Measurements from ENCODE around the gene INSYN2A. TPM values are rescaled to one million over a fixed set of nuclear protein-coding genes. Genes with fewer than 3 reads are reported as not detected.

INSYN2A gene
- polyA plus RNA-seq, 3 donors = not detected

DNA sequence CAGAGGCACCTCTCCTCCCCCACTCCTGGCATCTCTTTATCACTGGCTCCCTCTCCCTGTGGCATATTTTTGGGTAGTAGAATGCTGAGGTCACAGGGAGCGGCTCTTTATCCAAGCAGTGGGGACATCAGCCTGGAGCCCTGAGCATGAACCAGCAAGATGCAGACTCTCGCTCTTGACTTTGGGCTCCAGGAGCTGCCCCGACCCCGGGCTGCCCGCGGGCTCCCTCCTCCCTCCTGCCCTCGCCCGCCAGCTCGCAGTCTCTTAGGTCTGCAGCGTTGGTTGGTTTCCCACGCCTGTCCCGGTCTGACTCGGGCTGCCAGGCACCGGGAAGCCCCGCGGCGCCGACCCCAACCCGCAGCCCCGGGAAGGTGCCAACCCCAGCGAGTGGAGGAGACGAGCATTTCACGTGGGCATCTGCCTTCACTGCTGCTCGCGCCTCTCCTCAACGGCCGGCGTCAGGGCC lies 1.3 kb downstream of the INSYN2A start:
- intact Hi-C loops (cut with micrococcal nuclease) = no loop called here
- H3K4me3 ChIP-seq (replicated peaks in 1 of 3; ENCODE audit: low read depth in 2 of 3, low read length in 3 of 3) = no peak overlapping the region
- no peak overlapping the region for H3K27ac ChIP-seq (ENCODE audit: low read depth in 1 of 2, low read length in 2 of 2)
- Mint-ChIP-seq H3K27ac (peak overlapping the region in 1 of 7 donors; percentile 61), H3K4me3 (peak overlapping the region in 1 of 2 donors; percentile 73), H3K27me3 (ENCODE audit: low read depth in 3 of 3) (peaks cover 39 to 61% (median 48%) of the 10 kb centered on the region in 3 donors), H3K36me3 (no peaks in the 10 kb centered on the region), H3K4me1 (peaks cover 3% of the 10 kb centered on the region), H3K9me3 (peaks cover 0 to 7% (median 0%) of the 10 kb centered on the region in 7 donors)
- H3K9ac ChIP-seq (ENCODE audit: insufficient read depth, low read length, poor library complexity, severe bottlenecking) = no peak overlapping the region
- no peak for DNase-seq
- H3K27me3 ChIP-seq (ENCODE audit: control insufficient read depth in 2 of 2, insufficient read depth in 2 of 2, low read length in 2 of 2) = peaks cover 39 to 51% of the 10 kb centered on the region in 2 donors
- H4K20me1 ChIP-seq (ENCODE audit: insufficient read depth, low read length) = no peaks in the 10 kb centered on the region
- TF ChIP-seq, protein P1, sequence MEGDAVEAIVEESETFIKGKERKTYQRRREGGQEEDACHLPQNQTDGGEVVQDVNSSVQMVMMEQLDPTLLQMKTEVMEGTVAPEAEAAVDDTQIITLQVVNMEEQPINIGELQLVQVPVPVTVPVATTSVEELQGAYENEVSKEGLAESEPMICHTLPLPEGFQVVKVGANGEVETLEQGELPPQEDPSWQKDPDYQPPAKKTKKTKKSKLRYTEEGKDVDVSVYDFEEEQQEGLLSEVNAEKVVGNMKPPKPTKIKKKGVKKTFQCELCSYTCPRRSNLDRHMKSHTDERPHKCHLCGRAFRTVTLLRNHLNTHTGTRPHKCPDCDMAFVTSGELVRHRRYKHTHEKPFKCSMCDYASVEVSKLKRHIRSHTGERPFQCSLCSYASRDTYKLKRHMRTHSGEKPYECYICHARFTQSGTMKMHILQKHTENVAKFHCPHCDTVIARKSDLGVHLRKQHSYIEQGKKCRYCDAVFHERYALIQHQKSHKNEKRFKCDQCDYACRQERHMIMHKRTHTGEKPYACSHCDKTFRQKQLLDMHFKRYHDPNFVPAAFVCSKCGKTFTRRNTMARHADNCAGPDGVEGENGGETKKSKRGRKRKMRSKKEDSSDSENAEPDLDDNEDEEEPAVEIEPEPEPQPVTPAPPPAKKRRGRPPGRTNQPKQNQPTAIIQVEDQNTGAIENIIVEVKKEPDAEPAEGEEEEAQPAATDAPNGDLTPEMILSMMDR (IDR thresholded peaks at IDR 0.05) = no peak
- H3K36me3 ChIP-seq (replicated peaks in 1 of 2; ENCODE audit: control insufficient read depth in 1 of 2, insufficient read depth in 2 of 2, low read length in 2 of 2) = no peaks in the 10 kb centered on the region
- H3K79me2 ChIP-seq (ENCODE audit: insufficient read depth, low read length) = no peaks in the 10 kb centered on the region
- H3K9me3 ChIP-seq (replicated peaks in 1 of 2; ENCODE audit: control insufficient read depth in 1 of 2, insufficient read depth in 1 of 2, low read length in 2 of 2) = no peaks in the 10 kb centered on the region
- no peak overlapping the region for H3K4me2 ChIP-seq (replicated peaks; ENCODE audit: extremely low read depth, low read length, poor library complexity, severe bottlenecking)
- WGBS (ENCODE audit: insufficient coverage) = under 1% methylated on average over 23 of the region's 28 CpGs
- no peaks in the 10 kb centered on the region for H3K4me1 ChIP-seq (ENCODE audit: control insufficient read depth in 1 of 2, insufficient read depth in 2 of 2, low read length in 2 of 2)
- no peak overlapping the region for H2AFZ ChIP-seq (ENCODE audit: insufficient read depth, low read depth, low read length, poor library complexity, severe bottlenecking)

- Histone ChIP-seq H3K27me3 (ENCODE audit: control insufficient read depth in 2 of 2, insufficient read depth in 2 of 2, low read length in 2 of 2) (peaks cover 39 to 51% of the 10 kb centered on the region in 2 donors), H3K4me3 (replicated peaks in 1 of 3; ENCODE audit: low read depth in 2 of 3, low read length in 3 of 3) (no peak overlapping the region), H3K4me2 (replicated peaks; ENCODE audit: extremely low read depth, low read length, poor library complexity, severe bottlenecking) (no peak overlapping the region), H3K9ac (ENCODE audit: insufficient read depth, low read length, poor library complexity, severe bottlenecking) (no peak overlapping the region), H3K27ac (ENCODE audit: low read depth in 1 of 2, low read length in 2 of 2) (no peak overlapping the region), H4K20me1 (ENCODE audit: insufficient read depth, low read length) (no peaks in the 10 kb centered on the region), H2AFZ (ENCODE audit: insufficient read depth, low read depth, low read length, poor library complexity, severe bottlenecking) (no peak overlapping the region), H3K4me1 (ENCODE audit: control insufficient read depth in 1 of 2, insufficient read depth in 2 of 2, low read length in 2 of 2) (no peaks in the 10 kb centered on the region), H3K9me3 (replicated peaks in 1 of 2; ENCODE audit: control insufficient read depth in 1 of 2, insufficient read depth in 1 of 2, low read length in 2 of 2) (no peaks in the 10 kb centered on the region), H3K36me3 (replicated peaks in 1 of 2; ENCODE audit: control insufficient read depth in 1 of 2, insufficient read depth in 2 of 2, low read length in 2 of 2) (no peaks in the 10 kb centered on the region), H3K79me2 (ENCODE audit: insufficient read depth, low read length) (no peaks in the 10 kb centered on the region)
- H3K36me3 Mint-ChIP-seq = no peaks in the 10 kb centered on the region
- DNase-seq = no peak
- TF ChIP-seq, protein P1 (IDR thresholded peaks at IDR 0.05) = no peak
- intact Hi-C loops (cut with micrococcal nuclease) = no loop called here
- peaks cover 39 to 61% (median 48%) of the 10 kb centered on the region in 3 donors for H3K27me3 Mint-ChIP-seq (ENCODE audit: low read depth in 3 of 3)
- H3K4me1 Mint-ChIP-seq = peaks cover 3% of the 10 kb centered on the region
- whole genome bisulfite sequencing (ENCODE audit: insufficient coverage) = 38% methylated on average over 13 of the region's 16 CpGs
- no peak overlapping the region for H3K27ac Mint-ChIP-seq
- peaks cover 0 to 7% (median 0%) of the 10 kb centered on the region in 7 donors for H3K9me3 Mint-ChIP-seq
- peak overlapping the region in 1 of 2 donors; percentile 73 for H3K4me3 Mint-ChIP-seq
Measured at GRCh38 chr10:127194599-127194998, 1.8 kb downstream of the INSYN2A start.
